HepG2 (cell line): ENCODE results near the gene SLC39A3. TPM values are rescaled to one million over a fixed set of nuclear protein-coding genes. Genes with fewer than 3 reads are reported as not detected.

Source experiments
- ARID3A ChIP-seq: IDR thresholded peaks from 2 replicates; pipeline ENCODE4 v1.6.1; 2012; ENCODE audit warnings: low read depth, low read length, improper control_type of control experiment
- HOXA9 ChIP-seq: sonication (generic); formaldehyde crosslinking; IDR thresholded peaks from 2 replicates; pipeline ENCODE4 v1.8.1; 2022; ENCODE audit warnings: missing genetic modification reagents, mild to moderate bottlenecking, moderate library complexity, borderline replicate concordance
- KAT7 ChIP-seq: IDR thresholded peaks from 2 replicates; pipeline ENCODE4 v1.6.1; 2018; ENCODE audit warnings: borderline replicate concordance, missing compliant biosample characterization
- MED13 ChIP-seq: sonication (generic); formaldehyde crosslinking; IDR thresholded peaks from 2 replicates; pipeline ENCODE4 v1.5.0; 2020; ENCODE audit warnings: missing genetic modification reagents
- TCF12 ChIP-seq, 2 experiments: fragments of 450-650 bp in 1 of 2; sonication (generic) in 1 of 2; formaldehyde crosslinking in 1 of 2; IDR thresholded peaks; 2 replicates each; pipeline versions ENCODE4 v1.6.1 to v1.8.0; 2017 to 2022; ENCODE audit warnings: antibody characterized with exemption in 1 of 2, mild to moderate bottlenecking in 1 of 2, missing genetic modification reagents in 1 of 2, moderate library complexity in 1 of 2
- ZFP37 ChIP-seq: sonication (generic); formaldehyde crosslinking; IDR thresholded peaks from 2 replicates; pipeline ENCODE4 v1.4.0; 2020; ENCODE audit warnings: missing genetic modification reagents, borderline replicate concordance
- ZHX2 ChIP-seq, 2 experiments: sonication (generic) in 1 of 2; formaldehyde crosslinking in 1 of 2; IDR thresholded peaks; 2 replicates each; pipeline versions ENCODE4 v1.6.1 to v1.9.0; 2014 to 2022; ENCODE audit warnings: antibody characterized with exemption in 1 of 2, borderline replicate concordance in 1 of 2, inconsistent platforms in 1 of 2, low read depth in 1 of 2, missing genetic modification reagents in 1 of 2
- ZNF816 ChIP-seq: sonication (generic); formaldehyde crosslinking; IDR thresholded peaks from 2 replicates; pipeline ENCODE4 v1.8.0; 2022; ENCODE audit warnings: missing genetic modification reagents, mild to moderate bottlenecking, borderline replicate concordance
- ZNF850 ChIP-seq: sonication (generic); formaldehyde crosslinking; conservative IDR thresholded peaks from 2 replicates; pipeline ENCODE4 v1.9.0; 2021; ENCODE audit warnings: mild to moderate bottlenecking, missing genetic modification reagents
- polyA plus RNA-seq, 8 experiments: library from polyadenylated mRNA; depleted of rRNA in 3 of 8; stranded (reverse) in 7 of 8; unstranded in 1 of 8; fragments of >200 nt; fragmentation: Illumina TruSeq in 4 of 8; extraction: Trizol in 4 of 8; gene quantifications; 2 replicates each; pipeline versions ENCODE4 v1.2.1 to v1.2.3, GENCODE V29; 2011 to 2016; ENCODE audit warnings: low read depth in 4 of 8, missing spikeins in 1 of 8, mixed read lengths in 1 of 8; ENCODE audit not compliant: insufficient read depth in 1 of 8
- total RNA-seq, 5 experiments: library from RNA; depleted of rRNA; stranded (reverse); fragments of >200 nt; fragmentation: Illumina TruSeq; extraction: Trizol; gene quantifications; 2 replicates each; pipeline ENCODE4 v1.2.3, GENCODE V29; 2016; ENCODE audit warnings: low read depth in 1 of 5
- TF ChIP-seq, protein P1 (sequence below), 2 experiments: fragments of 450-650 bp in 1 of 2; sonication (generic) in 1 of 2; formaldehyde crosslinking in 1 of 2; IDR thresholded peaks; 2 replicates each; pipeline versions ENCODE4 v1.6.1 to v1.8.0; 2016 to 2022; ENCODE audit warnings: antibody characterized with exemption in 1 of 2, mild to moderate bottlenecking in 1 of 2, missing genetic modification reagents in 1 of 2
- TF ChIP-seq, protein P2 (sequence below): sonication (generic); formaldehyde crosslinking; IDR thresholded peaks from 2 replicates; pipeline ENCODE4 v1.4.0; 2020; ENCODE audit warnings: mild to moderate bottlenecking, missing genetic modification reagents

SLC39A3 gene
- total and polyA plus RNA-seq, 2 of the 13 experiments (the other 11 are each of a cell fraction or from before 2014, with no cell fraction given) = 33.6 to 41.6 TPM

DNA sequence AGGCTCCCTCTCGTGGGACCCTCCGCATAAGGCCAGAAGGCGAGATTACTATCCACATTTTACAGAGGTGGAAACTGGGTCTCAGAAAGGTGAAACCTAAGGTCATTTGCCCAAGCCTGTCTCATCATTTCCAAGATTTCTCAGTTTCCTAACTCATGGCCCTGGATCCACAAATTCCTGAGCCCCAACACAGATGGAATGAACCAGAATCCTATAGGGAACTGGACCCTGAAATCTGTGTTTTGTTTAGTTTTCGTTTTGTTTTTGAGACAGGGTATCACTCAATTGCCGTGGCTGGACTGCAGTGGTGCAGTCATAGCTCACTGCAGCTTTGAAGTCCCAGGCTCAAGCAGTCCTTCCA lies 36.8 kb downstream of the SLC39A3 start (continued):
- TF ChIP-seq, protein P1, sequence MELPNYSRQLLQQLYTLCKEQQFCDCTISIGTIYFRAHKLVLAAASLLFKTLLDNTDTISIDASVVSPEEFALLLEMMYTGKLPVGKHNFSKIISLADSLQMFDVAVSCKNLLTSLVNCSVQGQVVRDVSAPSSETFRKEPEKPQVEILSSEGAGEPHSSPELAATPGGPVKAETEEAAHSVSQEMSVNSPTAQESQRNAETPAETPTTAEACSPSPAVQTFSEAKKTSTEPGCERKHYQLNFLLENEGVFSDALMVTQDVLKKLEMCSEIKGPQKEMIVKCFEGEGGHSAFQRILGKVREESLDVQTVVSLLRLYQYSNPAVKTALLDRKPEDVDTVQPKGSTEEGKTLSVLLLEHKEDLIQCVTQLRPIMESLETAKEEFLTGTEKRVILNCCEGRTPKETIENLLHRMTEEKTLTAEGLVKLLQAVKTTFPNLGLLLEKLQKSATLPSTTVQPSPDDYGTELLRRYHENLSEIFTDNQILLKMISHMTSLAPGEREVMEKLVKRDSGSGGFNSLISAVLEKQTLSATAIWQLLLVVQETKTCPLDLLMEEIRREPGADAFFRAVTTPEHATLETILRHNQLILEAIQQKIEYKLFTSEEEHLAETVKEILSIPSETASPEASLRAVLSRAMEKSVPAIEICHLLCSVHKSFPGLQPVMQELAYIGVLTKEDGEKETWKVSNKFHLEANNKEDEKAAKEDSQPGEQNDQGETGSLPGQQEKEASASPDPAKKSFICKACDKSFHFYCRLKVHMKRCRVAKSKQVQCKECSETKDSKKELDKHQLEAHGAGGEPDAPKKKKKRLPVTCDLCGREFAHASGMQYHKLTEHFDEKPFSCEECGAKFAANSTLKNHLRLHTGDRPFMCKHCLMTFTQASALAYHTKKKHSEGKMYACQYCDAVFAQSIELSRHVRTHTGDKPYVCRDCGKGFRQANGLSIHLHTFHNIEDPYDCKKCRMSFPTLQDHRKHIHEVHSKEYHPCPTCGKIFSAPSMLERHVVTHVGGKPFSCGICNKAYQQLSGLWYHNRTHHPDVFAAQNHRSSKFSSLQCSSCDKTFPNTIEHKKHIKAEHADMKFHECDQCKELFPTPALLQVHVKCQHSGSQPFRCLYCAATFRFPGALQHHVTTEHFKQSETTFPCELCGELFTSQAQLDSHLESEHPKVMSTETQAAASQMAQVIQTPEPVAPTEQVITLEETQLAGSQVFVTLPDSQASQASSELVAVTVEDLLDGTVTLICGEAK (IDR thresholded peaks at IDR 0.05) = no peak
- TF ChIP-seq, protein P1 (CRISPR knock-in tag; IDR thresholded peaks at IDR 0.05) = no peak
- TF ChIP-seq MED13 (CRISPR knock-in tag) (no peak), KAT7 (no peak), ZNF816 (CRISPR knock-in tag) (no peak), ZFP37 (no peak), ZNF850 (CRISPR knock-in tag) (no peak), ZHX2 (IDR thresholded peaks at IDR 0.05; ENCODE audit: low read depth) (peak; percentile 13; the same call in 1 of the 2 replicates), ZHX2 (CRISPR knock-in tag; IDR thresholded peaks at IDR 0.05; ENCODE audit: borderline replicate concordance) (no peak), ARID3A (no peak), TCF12 (IDR thresholded peaks at IDR 0.05) (no peak), TCF12 (CRISPR knock-in tag; IDR thresholded peaks at IDR 0.05) (no peak), HOXA9 (no peak)
- TF ChIP-seq, protein P2, sequence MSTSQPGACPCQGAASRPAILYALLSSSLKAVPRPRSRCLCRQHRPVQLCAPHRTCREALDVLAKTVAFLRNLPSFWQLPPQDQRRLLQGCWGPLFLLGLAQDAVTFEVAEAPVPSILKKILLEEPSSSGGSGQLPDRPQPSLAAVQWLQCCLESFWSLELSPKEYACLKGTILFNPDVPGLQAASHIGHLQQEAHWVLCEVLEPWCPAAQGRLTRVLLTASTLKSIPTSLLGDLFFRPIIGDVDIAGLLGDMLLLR = no peak
